ENCODE measurements around the gene GHR.
"Not testable (repeated sequence)": the region's sequence is repeated elsewhere in the genome, so short reads cannot be mapped to it uniquely, and the experiment has no call there.

The GHR gene

GRCh38 chr5:42720251-42720650 lies 297.0 kb downstream of the GHR start:
- no peak for DNase-seq (ENCODE audit: low read depth)
- TF ChIP-seq CTCF (conservative IDR thresholded peaks at IDR 0.05; ENCODE audit: low read depth, low read length): no peak
- H3K4me3 ChIP-seq (ENCODE audit: low read depth, low read length): no peak overlapping the region

GRCh38 chr5:42721484-42721883 lies 298.2 kb downstream of the GHR start:
- TF ChIP-seq CTCF (conservative IDR thresholded peaks at IDR 0.05; ENCODE audit: low read depth, low read length): no peak
- no peak for DNase-seq (ENCODE audit: low read depth)
- no peak overlapping the region for H3K4me3 ChIP-seq (ENCODE audit: low read depth, low read length)

GRCh38 chr5:42734531-42735058 lies 311.4 kb downstream of the GHR start:
- not testable (repeated sequence) for DNase-seq (ENCODE audit: low read depth); H3K4me3 ChIP-seq (ENCODE audit: low read depth, low read length)

- DNase-seq (ENCODE audit: low read depth): no peak
- H3K4me3 ChIP-seq (ENCODE audit: low read depth, low read length): no peak overlapping the region
- no peak for TF ChIP-seq CTCF (conservative IDR thresholded peaks at IDR 0.05; ENCODE audit: low read depth, low read length)
Observed at GRCh38 chr5:42740920-42741319, 317.7 kb downstream of the GHR start.

- peak; percentile 61 for TF ChIP-seq CTCF (conservative IDR thresholded peaks at IDR 0.05; ENCODE audit: low read depth, low read length)
- peak; percentile 24 for DNase-seq (ENCODE audit: low read depth)
- H3K4me3 ChIP-seq (ENCODE audit: low read depth, low read length): no peak overlapping the region
Observed at GRCh38 chr5:42745426-42745825, 322.2 kb downstream of the GHR start.

- DNase-seq (ENCODE audit: low read depth): no peak
- H3K4me3 ChIP-seq (ENCODE audit: low read depth, low read length): no peak overlapping the region
- no peak for TF ChIP-seq CTCF (conservative IDR thresholded peaks at IDR 0.05; ENCODE audit: low read depth, low read length)
Observed at GRCh38 chr5:42745856-42746255, 322.6 kb downstream of the GHR start.

GRCh38 chr5:42749020-42749419 lies 325.8 kb downstream of the GHR start:
- H3K4me3 ChIP-seq (ENCODE audit: low read depth, low read length): no peak overlapping the region
- no peak for TF ChIP-seq CTCF (conservative IDR thresholded peaks at IDR 0.05; ENCODE audit: low read depth, low read length)
- peak; percentile 3 for DNase-seq (ENCODE audit: low read depth)

Data from choroid plexus epithelial cell (primary cell).